Esophagus muscularis mucosa (tissue), 4 donors: ENCODE data around the gene MYH14.

Source experiments
- CTCF ChIP-seq, 3 experiments: fragments of 200-600 bp in 2 of 3; fragments of 450-650 bp in 1 of 3; sonication (generic) in 2 of 3; IDR thresholded peaks; one replicate each; pipeline ENCODE4 v1.5.1; 2017 to 2019; ENCODE audit warnings: antibody characterized with exemption in 3 of 3, mild to moderate bottlenecking in 2 of 3, moderate library complexity in 1 of 3
- EP300 ChIP-seq: sonication (generic); formaldehyde crosslinking; IDR thresholded peaks from one replicate; pipeline ENCODE4 v1.6.1; 2017; ENCODE audit warnings: antibody characterized with exemption
- POLR2A ChIP-seq: fragments of 450-650 bp; IDR thresholded peaks from one replicate; pipeline ENCODE4 v1.6.1; 2017; ENCODE audit warnings: antibody characterized with exemption, moderate library complexity, mild to moderate bottlenecking, low read depth

- no peak for TF ChIP-seq CTCF (IDR thresholded peaks at IDR 0.05)
- TF ChIP-seq POLR2A: no peak
- no peak for TF ChIP-seq EP300
These were observed 13.0 kb upstream of the MYH14 start for GRCh38 chr19:50190439-50190891.
